ENCODE data around the gene SEPTIN1.

GRCh38 chr16:30399435-30400186 is 17.2 kb upstream of the SEPTIN1 start:
- TF ChIP-seq CTCF (conservative IDR thresholded peaks at IDR 0.05; ENCODE audit: low read depth, low read length) (no peak), CEBPB (IDR thresholded peaks at IDR 0.05; ENCODE audit: low read depth, low read length) (no peak), RFX5 (IDR thresholded peaks at IDR 0.05; ENCODE audit: low read depth, low read length) (no peak), POLR2A (IDR thresholded peaks at IDR 0.05; ENCODE audit: low read depth, low read length) (no peak), USF2 (IDR thresholded peaks at IDR 0.05; ENCODE audit: low read depth, low read length) (no peak), NFE2L2 (IDR thresholded peaks at IDR 0.05; ENCODE audit: low read depth, low read length) (no peak), MAFK (IDR thresholded peaks at IDR 0.05; ENCODE audit: low read depth, low read length) (no peak), FOS (IDR thresholded peaks at IDR 0.05; ENCODE audit: low read depth, low read length) (no peak), MXI1 (IDR thresholded peaks at IDR 0.05; ENCODE audit: borderline replicate concordance, low read depth, low read length) (no peak), SMC3 (IDR thresholded peaks at IDR 0.05; ENCODE audit: low read depth, low read length) (no peak), MAZ (IDR thresholded peaks at IDR 0.05; ENCODE audit: borderline replicate concordance, low read depth, low read length) (no peak)

Measured in IMR-90 (cell line).